Common myeloid progenitor, CD34-positive (primary cell): ENCODE measurements around the gene GRAP2.

Experiments
- CTCF ChIA-PET: fragments of 350-600 bp; sonication (Branson Sonifier 250); formaldehyde crosslinking; loops from one replicate; lab custom pipeline; 2021; ENCODE audit warnings: antibody characterized with exemption; lab: Charles Lee
- POLR2A ChIA-PET: fragments of 350-600 bp; sonication (Branson Sonifier 250); formaldehyde crosslinking; loops from one replicate; lab custom pipeline; 2021; ENCODE audit warnings: antibody characterized with exemption; lab: Charles Lee
- DNase-seq, 3 donors: peaks; one replicate each; pipeline versions ENCODE4 v3.0.0 to v3.0.0-alpha.2; 2013
- H3K27ac ChIP-seq, 2 experiments: 1 replicate in 1 of 2; 2 replicates in 1 of 2; pipeline ENCODE4 v1.7.0; 2013; ENCODE audit warnings: inconsistent platforms in 2 of 2, low read length in 2 of 2, mild to moderate bottlenecking in 2 of 2, low read depth in 1 of 2, moderate library complexity in 1 of 2; ENCODE audit not compliant: severe bottlenecking in 2 of 2, insufficient read depth in 1 of 2, poor library complexity in 1 of 2
- H3K27me3 ChIP-seq, 5 experiments: replicated peaks in 2 of 5; 1 replicate in 3 of 5; 2 replicates in 2 of 5; pipeline versions ENCODE4 v1.6.1 to v1.7.0; 2013; ENCODE audit warnings: low read length in 4 of 5, mild to moderate bottlenecking in 2 of 5, moderate library complexity in 2 of 5, inconsistent platforms in 1 of 5; ENCODE audit not compliant: insufficient read depth in 5 of 5, control insufficient read depth in 4 of 5
- H3K36me3 ChIP-seq, 4 experiments: 1 replicate in 2 of 4; 2 replicates in 2 of 4; pipeline versions ENCODE4 v1.6.1 to v1.7.0; 2013; ENCODE audit warnings: low read length in 3 of 4, control low read depth in 1 of 4, mild to moderate bottlenecking in 1 of 4; ENCODE audit not compliant: control insufficient read depth in 4 of 4, insufficient read depth in 4 of 4
- H3K4me1 ChIP-seq, 4 experiments: 1 replicate in 3 of 4; 2 replicates in 1 of 4; pipeline versions ENCODE4 v1.6.1 to v1.7.1; 2013; ENCODE audit warnings: low read length in 3 of 4, mild to moderate bottlenecking in 3 of 4, control low read depth in 1 of 4, inconsistent platforms in 1 of 4, moderate library complexity in 1 of 4; ENCODE audit not compliant: control insufficient read depth in 4 of 4, insufficient read depth in 4 of 4; ENCODE audit errors: control extremely low read depth in 1 of 4
- H3K4me3 ChIP-seq, 7 experiments: 1 replicate in 4 of 7; 2 replicates in 3 of 7; pipeline versions ENCODE4 v1.5.1 to v1.7.0; 2013; ENCODE audit warnings: mild to moderate bottlenecking in 7 of 7, low read length in 6 of 7, moderate library complexity in 6 of 7, inconsistent platforms in 2 of 7, low read depth in 2 of 7, control low read depth in 1 of 7; ENCODE audit not compliant: insufficient read depth in 4 of 7, control insufficient read depth in 1 of 7; ENCODE audit errors: extremely low read depth in 1 of 7
- H3K9me3 ChIP-seq, 5 experiments: 1 replicate in 4 of 5; 2 replicates in 1 of 5; pipeline versions ENCODE4 v1.6.1 to v1.7.1; 2013; ENCODE audit warnings: low read length in 4 of 5, mild to moderate bottlenecking in 2 of 5, inconsistent platforms in 1 of 5, low read depth in 1 of 5, moderate library complexity in 1 of 5; ENCODE audit not compliant: control insufficient read depth in 4 of 5, insufficient read depth in 2 of 5; ENCODE audit errors: control extremely low read depth in 1 of 5
- WGBS: methylation state at CpG from one replicate; pipeline ENCODE4 v1.1.5; 2013; ENCODE audit not compliant: insufficient coverage; 5-methylcytosine and 5-hydroxymethylcytosine counted together

Gene GRAP2

GRCh38 chr22:39924286-39924685, 23.4 kb downstream of the GRAP2 start:
- POLR2A ChIA-PET, result no interaction called here
- WGBS, result 98% methylated on average over 16 of the region's 18 CpGs
- DNase-seq, result no peak
- no peak overlapping the region for H3K27ac ChIP-seq
- H3K27me3 ChIP-seq, result peaks cover 0 to 6% (median 4%) of the 10 kb centered on the region in 5 experiments
- H3K4me1 ChIP-seq, result peaks cover 3 to 34% (median 11%) of the 10 kb centered on the region in 4 experiments
- no peak overlapping the region for H3K4me3 ChIP-seq
- no peaks in the 10 kb centered on the region for H3K9me3 ChIP-seq
- no peaks in the 10 kb centered on the region for H3K36me3 ChIP-seq
- CTCF ChIA-PET, result interaction anchor here (4.8 kb wide), 1 partner anchor 9 kb away, joined by 17 read pairs; no protein-coding TSS in a partner anchor

- WGBS, result 93% methylated on average over 2 of the region's 2 CpGs
- DNase-seq, result no peak
- no peak overlapping the region for H3K4me3 ChIP-seq
- no peak overlapping the region for H3K27ac ChIP-seq
- CTCF ChIA-PET, result interaction anchor here (0.9 to 4.8 kb wide), 5 partner anchors 10 to 99 kb away, joined by 3 to 17 read pairs (median 7); no protein-coding TSS in a partner anchor
- H3K9me3 ChIP-seq, result no peaks in the 10 kb centered on the region
- H3K27me3 ChIP-seq, result peaks cover 0 to 7% (median 4%) of the 10 kb centered on the region in 5 experiments
- H3K4me1 ChIP-seq, result peaks cover 3 to 36% (median 12%) of the 10 kb centered on the region in 4 experiments
- no peaks in the 10 kb centered on the region for H3K36me3 ChIP-seq
- POLR2A ChIA-PET, result no interaction called here
These were observed 24.4 kb downstream of the GRAP2 start for GRCh38 chr22:39925273-39925672.

- Histone ChIP-seq H3K9me3 (no peaks in the 10 kb centered on the region), H3K4me1 (peaks cover 3 to 42% (median 12%) of the 10 kb centered on the region in 4 experiments), H3K36me3 (no peaks in the 10 kb centered on the region), H3K4me3 (no peak overlapping the region), H3K27me3 (peaks cover 0 to 11% (median 4%) of the 10 kb centered on the region in 5 experiments), H3K27ac (no peak overlapping the region)
- DNase-seq, result peak in 2 of 3 donors; percentile 40 to 50
- ChIA-PET CTCF (interaction anchor here (0.9 to 4.8 kb wide), 6 partner anchors 9 to 99 kb away, joined by 3 to 17 read pairs (median 6); no protein-coding TSS in a partner anchor), POLR2A (no interaction called here)
- 37% methylated on average over 6 of the region's 8 CpGs for WGBS
These were observed 25.2 kb downstream of the GRAP2 start for GRCh38 chr22:39925909-39926679.

GRCh38 chr22:39926753-39927152, 25.9 kb downstream of the GRAP2 start:
- Histone ChIP-seq H3K27ac (no peak overlapping the region), H3K4me3 (no peak overlapping the region), H3K9me3 (no peaks in the 10 kb centered on the region), H3K4me1 (peaks cover 3 to 44% (median 13%) of the 10 kb centered on the region in 4 experiments), H3K27me3 (peaks cover 0 to 11% (median 4%) of the 10 kb centered on the region in 5 experiments), H3K36me3 (no peaks in the 10 kb centered on the region)
- WGBS, result 95% methylated on average over 3 of the region's 5 CpGs
- no peak for DNase-seq
- POLR2A ChIA-PET, result no interaction called here
- CTCF ChIA-PET, result interaction anchor here (0.6 to 4.8 kb wide), 6 partner anchors 8 to 409 kb away, joined by 3 to 17 read pairs (median 6); no protein-coding TSS in a partner anchor

GRCh38 chr22:39927544-39927943, 26.7 kb downstream of the GRAP2 start:
- H3K27ac ChIP-seq, result no peak overlapping the region
- ChIA-PET CTCF (interaction anchor here (0.6 to 4.8 kb wide), 3 partner anchors 12 to 409 kb away, joined by 3 to 17 read pairs (median 4); no protein-coding TSS in a partner anchor), POLR2A (no interaction called here)
- no peak for DNase-seq
- H3K9me3 ChIP-seq, result no peaks in the 10 kb centered on the region
- no peak overlapping the region for H3K4me3 ChIP-seq
- peaks cover 0 to 7% (median 2%) of the 10 kb centered on the region in 5 experiments for H3K27me3 ChIP-seq
- 98% methylated on average over 7 of the region's 7 CpGs for WGBS
- H3K36me3 ChIP-seq, result no peaks in the 10 kb centered on the region
- H3K4me1 ChIP-seq, result peaks cover 3 to 44% (median 13%) of the 10 kb centered on the region in 4 experiments

- no peak overlapping the region for H3K4me3 ChIP-seq
- 95% methylated on average over 3 of the region's 4 CpGs for WGBS
- H3K9me3 ChIP-seq, result no peaks in the 10 kb centered on the region
- H3K27ac ChIP-seq, result no peak overlapping the region
- H3K4me1 ChIP-seq, result peaks cover 3 to 39% (median 13%) of the 10 kb centered on the region in 4 experiments
- ChIA-PET POLR2A (no interaction called here), CTCF (interaction anchor here (0.6 to 4.8 kb wide), 6 partner anchors 13 to 395 kb away, joined by 3 to 17 read pairs (median 3); no protein-coding TSS in a partner anchor)
- peaks cover 0 to 12% (median 3%) of the 10 kb centered on the region in 5 experiments for H3K27me3 ChIP-seq
- DNase-seq, result no peak
- H3K36me3 ChIP-seq, result no peaks in the 10 kb centered on the region
These were observed 27.9 kb downstream of the GRAP2 start for GRCh38 chr22:39928536-39929520.
